ENCODE data around the gene EDIL3.

DNA sequence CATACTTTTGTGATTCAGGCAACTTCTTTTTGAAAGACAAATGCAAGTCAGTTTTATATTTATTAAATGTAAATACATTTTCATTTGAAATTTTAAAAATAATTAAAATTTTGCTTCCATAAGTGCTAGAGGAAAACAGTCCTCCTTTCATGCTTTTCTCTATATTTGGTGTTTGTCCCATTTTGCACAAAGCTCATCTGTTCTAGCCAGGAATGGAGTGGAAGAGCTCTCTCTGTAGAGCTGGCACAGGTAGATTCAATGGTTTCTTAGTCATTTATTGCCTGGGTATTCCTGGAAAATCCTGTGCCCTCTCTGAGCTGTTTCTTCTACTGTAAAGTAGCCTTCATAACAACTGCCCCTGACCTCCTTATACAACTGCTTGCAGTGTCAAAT is 396.4 kb downstream of the EDIL3 start:
- TF ChIP-seq, protein P1, sequence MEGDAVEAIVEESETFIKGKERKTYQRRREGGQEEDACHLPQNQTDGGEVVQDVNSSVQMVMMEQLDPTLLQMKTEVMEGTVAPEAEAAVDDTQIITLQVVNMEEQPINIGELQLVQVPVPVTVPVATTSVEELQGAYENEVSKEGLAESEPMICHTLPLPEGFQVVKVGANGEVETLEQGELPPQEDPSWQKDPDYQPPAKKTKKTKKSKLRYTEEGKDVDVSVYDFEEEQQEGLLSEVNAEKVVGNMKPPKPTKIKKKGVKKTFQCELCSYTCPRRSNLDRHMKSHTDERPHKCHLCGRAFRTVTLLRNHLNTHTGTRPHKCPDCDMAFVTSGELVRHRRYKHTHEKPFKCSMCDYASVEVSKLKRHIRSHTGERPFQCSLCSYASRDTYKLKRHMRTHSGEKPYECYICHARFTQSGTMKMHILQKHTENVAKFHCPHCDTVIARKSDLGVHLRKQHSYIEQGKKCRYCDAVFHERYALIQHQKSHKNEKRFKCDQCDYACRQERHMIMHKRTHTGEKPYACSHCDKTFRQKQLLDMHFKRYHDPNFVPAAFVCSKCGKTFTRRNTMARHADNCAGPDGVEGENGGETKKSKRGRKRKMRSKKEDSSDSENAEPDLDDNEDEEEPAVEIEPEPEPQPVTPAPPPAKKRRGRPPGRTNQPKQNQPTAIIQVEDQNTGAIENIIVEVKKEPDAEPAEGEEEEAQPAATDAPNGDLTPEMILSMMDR (IDR thresholded peaks at IDR 0.05), result no peak
- TF ChIP-seq POLR2A (IDR thresholded peaks at IDR 0.05), result no peak

Measured in tibial nerve (tissue), 3 donors.